DND-41 (cell line): Measurements from ENCODE around the gene DENND5B.

Experiments used
- ATAC-seq: fragments of 200-7000 bp; cut with Tn5 transposase; 3 replicates; pipeline ENCODE4 v1.9.1; 2021; ENCODE audit warnings: low read depth; ENCODE audit not compliant: insufficient read depth
- DNase-seq: peaks from one replicate; pipeline ENCODE4 v3.0.0-alpha.2; 2020
- H2AFZ ChIP-seq: 2 replicates; pipeline ENCODE4 v1.6.0; 2012; ENCODE audit warnings: low read depth, low read length
- H3K27ac ChIP-seq: 2 replicates; pipeline ENCODE4 v1.5.1; 2012; ENCODE audit warnings: low read length, inconsistent platforms
- H3K27me3 ChIP-seq: fragments of 200-600 bp; sonication (generic); 2 replicates; pipeline ENCODE4 v1.6.0; 2012; ENCODE audit warnings: low read length, mild to moderate bottlenecking, inconsistent platforms; ENCODE audit not compliant: insufficient read depth, poor library complexity
- H3K36me3 ChIP-seq: 2 replicates; pipeline ENCODE4 v1.5.1; 2012; ENCODE audit warnings: low read length, inconsistent platforms; ENCODE audit not compliant: insufficient read depth
- H3K4me1 ChIP-seq: 2 replicates; pipeline ENCODE4 v1.5.1; 2012; ENCODE audit warnings: mild to moderate bottlenecking, low read length; ENCODE audit not compliant: insufficient read depth
- H3K4me2 ChIP-seq: 2 replicates; pipeline ENCODE4 v1.6.0; 2012; ENCODE audit warnings: mild to moderate bottlenecking, moderate library complexity, low read length, inconsistent platforms; ENCODE audit not compliant: insufficient read depth
- H3K4me3 ChIP-seq, 2 experiments: fragments of 200-600 bp in 1 of 2; shearing (Covaris generic) in 1 of 2; 2 replicates each; pipeline ENCODE4 v1.5.1; 2012 to 2016; ENCODE audit warnings: inconsistent platforms in 2 of 2, low read length in 2 of 2, mild to moderate bottlenecking in 2 of 2, low read depth in 1 of 2, moderate library complexity in 1 of 2
- H3K79me2 ChIP-seq: 2 replicates; pipeline ENCODE4 v1.6.0; 2012; ENCODE audit warnings: low read length, inconsistent platforms; ENCODE audit not compliant: insufficient read depth
- H3K9ac ChIP-seq: 2 replicates; pipeline ENCODE4 v1.6.0; 2012; ENCODE audit warnings: low read depth, mild to moderate bottlenecking, inconsistent platforms, low read length, moderate library complexity
- H3K9me3 ChIP-seq: 2 replicates; pipeline ENCODE4 v1.5.1; 2012; ENCODE audit warnings: low read length, moderate library complexity, mild to moderate bottlenecking, inconsistent platforms; ENCODE audit not compliant: insufficient read depth, severe bottlenecking
- H4K20me1 ChIP-seq: 2 replicates; pipeline ENCODE4 v1.6.0; 2012; ENCODE audit warnings: low read length; ENCODE audit not compliant: insufficient read depth
- CTCF ChIP-seq: IDR thresholded peaks from 2 replicates; pipeline ENCODE4 v1.5.1; 2012; ENCODE audit warnings: borderline replicate concordance, low read length, moderate library complexity, mild to moderate bottlenecking; ENCODE audit not compliant: poor library complexity, severe bottlenecking; ENCODE audit errors: extremely low read depth
- EZH2 ChIP-seq: IDR thresholded peaks from 3 replicates; pipeline ENCODE4 v1.6.1; 2012; ENCODE audit warnings: borderline replicate concordance, low read depth, mild to moderate bottlenecking, moderate library complexity, low read length, inconsistent platforms; ENCODE audit not compliant: severe bottlenecking

DENND5B gene

GRCh38 chr12:31568498-31568897 is 22.4 kb downstream of the DENND5B start:
- Histone ChIP-seq H3K9me3 (no peaks in the 10 kb centered on the region), H3K4me2 (no peak overlapping the region), H3K4me3 (no peak overlapping the region), H3K9ac (no peak overlapping the region), H3K27ac (no peak overlapping the region), H3K27me3 (peaks cover 2% of the 10 kb centered on the region), H4K20me1 (no peaks in the 10 kb centered on the region), H3K4me1 (no peaks in the 10 kb centered on the region), H3K36me3 (no peaks in the 10 kb centered on the region), H3K79me2 (no peaks in the 10 kb centered on the region), H2AFZ (no peak overlapping the region)
- DNase-seq = no peak
- TF ChIP-seq CTCF (no peak), EZH2 (no peak)
- no peak for ATAC-seq

DNA sequence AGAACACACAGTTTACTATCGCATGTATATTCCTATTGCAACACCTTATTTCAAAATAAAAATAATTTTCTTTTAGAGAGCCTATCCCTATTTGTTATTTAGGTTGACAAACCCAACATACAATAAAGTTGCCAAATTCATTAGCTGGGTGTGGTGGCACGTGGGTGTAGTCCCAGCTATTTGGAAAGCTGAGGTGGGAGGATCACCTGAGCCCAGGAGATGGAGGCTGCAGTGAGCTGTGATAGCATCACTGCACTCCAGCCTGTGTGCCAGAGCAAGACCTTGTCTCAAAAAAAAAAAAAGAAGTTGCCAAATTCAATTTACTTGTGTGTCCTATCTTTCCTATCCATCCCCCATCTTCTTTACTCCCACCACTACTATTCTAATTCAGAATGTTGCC is 23.9 kb downstream of the DENND5B start:
- no peak overlapping the region for H2AFZ ChIP-seq
- H3K27ac ChIP-seq = no peak overlapping the region
- DNase-seq (no peak), ATAC-seq (no peak)
- H3K36me3 ChIP-seq = no peaks in the 10 kb centered on the region
- no peak overlapping the region for H3K4me2 ChIP-seq
- TF ChIP-seq CTCF = no peak
- no peak for TF ChIP-seq EZH2
- no peak overlapping the region for H3K9ac ChIP-seq
- no peaks in the 10 kb centered on the region for H3K4me1 ChIP-seq
- H3K9me3 ChIP-seq = no peaks in the 10 kb centered on the region
- H3K4me3 ChIP-seq = no peak overlapping the region
- H4K20me1 ChIP-seq = no peaks in the 10 kb centered on the region
- no peaks in the 10 kb centered on the region for H3K79me2 ChIP-seq
- H3K27me3 ChIP-seq = no peaks in the 10 kb centered on the region

GRCh38 chr12:31566547-31566946 is 24.4 kb downstream of the DENND5B start:
- Histone ChIP-seq H2AFZ (no peak overlapping the region), H3K9me3 (no peaks in the 10 kb centered on the region), H3K4me3 (no peak overlapping the region), H3K27me3 (no peaks in the 10 kb centered on the region), H3K4me2 (no peak overlapping the region), H4K20me1 (no peaks in the 10 kb centered on the region), H3K79me2 (no peaks in the 10 kb centered on the region), H3K36me3 (no peaks in the 10 kb centered on the region), H3K9ac (no peak overlapping the region), H3K27ac (no peak overlapping the region), H3K4me1 (no peaks in the 10 kb centered on the region)
- DNase-seq = no peak
- TF ChIP-seq EZH2 = no peak
- TF ChIP-seq CTCF = no peak
- no peak for ATAC-seq
